Esophagus mucosa (tissue), 1 donor: ENCODE results near the gene MYBPH. TPM values are rescaled to one million over a fixed set of nuclear protein-coding genes. Genes with fewer than 3 reads are reported as not detected.
A peak's percentile ranks its signal among the peaks of the same experiment; 100 is the strongest.

Experiments
- ATAC-seq: fragments of 200-7000 bp; cut with Tn5 transposase; one replicate; pipeline ENCODE4 v1.9.1; 2020
- total RNA-seq: library from RNA; stranded (reverse); gene quantifications from one replicate; pipeline ENCODE4 v1.2.4, GENCODE V29; 2023
- donor health status: DM: yes; HTN: yes; CAD: no.

MYBPH gene
- total RNA-seq, 1 donor from 2014 or later: not detected

- ATAC-seq: no peak
These were observed 10.4 kb downstream of the MYBPH start for GRCh38 chr1:203165101-203165799.

- no peak for ATAC-seq
These were observed 11.6 kb downstream of the MYBPH start for GRCh38 chr1:203163891-203164635.

GRCh38 chr1:203162403-203162802, 13.2 kb downstream of the MYBPH start:
- ATAC-seq: no peak

- no peak for ATAC-seq
These were observed 13.9 kb downstream of the MYBPH start for GRCh38 chr1:203161703-203162102.

GRCh38 chr1:203161175-203161574, 14.5 kb downstream of the MYBPH start:
- ATAC-seq: no peak

DNA sequence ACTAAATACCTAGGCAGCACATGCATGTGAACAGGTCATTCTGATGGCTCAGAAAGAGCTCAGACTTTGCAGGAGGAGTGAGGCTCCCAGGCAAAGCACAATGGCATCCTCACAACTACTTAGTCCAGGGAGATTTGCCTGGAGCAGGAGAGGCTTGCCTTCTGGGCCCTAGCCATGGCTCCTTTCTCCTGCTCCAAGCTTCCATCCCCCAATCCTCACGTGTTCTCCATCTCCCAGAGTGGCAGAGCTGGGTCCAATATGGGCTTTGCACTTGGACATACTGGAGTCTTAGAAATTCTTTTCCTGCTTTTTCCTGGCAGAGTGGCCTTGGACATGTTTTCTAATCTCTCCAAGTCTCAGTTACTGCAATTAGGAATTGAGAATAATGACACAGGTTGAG, 15.8 kb downstream of the MYBPH start:
- ATAC-seq: no peak

DNA sequence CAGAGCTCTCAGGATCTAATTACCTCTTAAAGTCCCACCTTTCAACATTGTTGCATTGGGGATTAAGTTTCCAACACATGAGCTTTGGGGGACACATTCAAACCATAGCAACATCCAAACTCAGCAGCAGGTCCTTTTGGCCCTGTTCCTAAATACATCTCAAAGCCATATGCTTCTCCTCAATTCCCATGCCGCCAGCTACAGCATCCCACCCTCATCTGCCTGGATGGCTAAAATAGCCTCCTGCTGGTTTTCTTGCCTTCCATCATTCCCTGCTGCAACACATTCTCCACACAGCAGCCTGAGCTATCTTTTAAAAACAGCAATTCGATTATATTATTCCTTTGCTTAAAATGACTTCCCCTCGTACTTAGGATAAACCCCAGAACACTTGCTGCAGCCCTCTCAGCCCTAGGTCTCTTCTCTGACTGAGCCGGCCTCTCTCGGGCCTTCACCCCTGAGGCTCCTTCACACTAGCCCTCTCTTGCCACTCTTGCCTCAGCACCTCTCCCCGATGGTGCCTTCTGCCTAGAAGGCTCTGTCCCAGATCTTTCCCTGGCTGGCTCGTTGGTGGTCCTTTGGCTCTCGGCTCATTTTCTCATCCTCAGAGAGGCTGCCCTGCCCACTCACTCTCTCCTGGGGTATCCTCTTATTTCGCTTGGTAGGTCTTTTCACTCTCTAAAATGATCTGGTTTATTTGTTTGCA, 16.5 kb downstream of the MYBPH start:
- no peak for ATAC-seq

- no peak for ATAC-seq
These were observed 17.2 kb downstream of the MYBPH start for GRCh38 chr1:203158423-203158822.

DNA sequence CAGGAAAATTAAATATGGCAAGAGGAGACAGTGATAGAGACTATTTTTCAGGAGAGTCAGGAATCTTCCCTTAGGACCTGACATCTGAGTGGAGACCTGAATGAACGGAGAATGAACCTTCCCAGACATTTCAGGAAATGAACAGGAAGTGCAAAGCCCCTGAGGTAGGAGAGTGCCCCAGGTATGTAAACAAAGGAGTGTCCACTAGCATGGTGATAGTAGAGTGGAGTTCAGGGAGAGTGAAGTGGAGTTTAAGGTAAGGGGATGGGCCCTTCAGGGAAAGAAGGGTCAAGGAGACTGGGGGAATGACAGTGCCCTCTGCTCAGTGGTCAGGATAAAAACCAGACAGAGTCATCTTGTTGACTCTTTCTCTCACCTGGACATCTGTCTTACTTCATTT, 19.3 kb downstream of the MYBPH start:
- no peak for ATAC-seq

DNA sequence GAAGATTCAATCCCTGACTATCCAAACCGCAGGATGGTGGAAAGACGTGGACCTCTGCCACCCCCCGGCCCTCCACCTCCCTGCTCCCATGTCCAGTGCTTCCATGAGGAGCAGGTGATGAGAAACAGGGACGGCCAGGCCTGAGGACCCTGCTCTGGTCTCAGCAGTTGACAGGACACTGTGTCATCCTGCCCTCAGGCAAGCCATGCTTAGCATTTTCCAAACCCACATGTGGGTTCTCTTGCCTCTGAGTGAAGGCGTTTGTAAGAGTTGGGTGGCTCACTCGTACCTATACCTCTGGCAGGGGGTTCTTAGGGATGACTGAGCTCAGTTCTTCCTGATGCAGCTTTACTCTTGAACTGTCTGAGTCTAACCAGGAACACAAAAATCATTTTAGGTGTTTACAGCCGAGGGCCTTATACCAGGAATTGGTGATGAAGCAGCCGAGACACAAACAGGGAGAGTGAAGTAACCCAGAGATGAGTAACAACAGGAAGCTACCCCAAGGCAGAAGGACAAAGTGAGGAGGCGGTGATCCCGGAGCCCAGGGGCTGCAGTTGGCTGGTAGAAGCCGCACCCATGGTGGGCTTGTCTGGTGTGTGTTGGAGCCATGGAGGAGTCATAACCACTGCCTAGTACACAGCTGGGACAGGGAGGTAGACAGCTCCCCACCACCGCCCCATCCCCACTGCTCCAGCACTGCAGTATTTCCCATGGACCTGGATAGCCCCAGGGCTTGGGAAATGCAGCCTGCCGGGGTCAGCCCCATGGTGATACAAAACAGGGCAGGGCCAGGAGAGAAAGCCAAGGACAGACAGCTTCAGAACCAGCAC, 21.4 kb downstream of the MYBPH start:
- ATAC-seq: peak; percentile 81

- ATAC-seq: no peak
These were observed 22.3 kb downstream of the MYBPH start for GRCh38 chr1:203153051-203153988.

- ATAC-seq: no peak
These were observed 23.2 kb downstream of the MYBPH start for GRCh38 chr1:203152158-203153034.

DNA sequence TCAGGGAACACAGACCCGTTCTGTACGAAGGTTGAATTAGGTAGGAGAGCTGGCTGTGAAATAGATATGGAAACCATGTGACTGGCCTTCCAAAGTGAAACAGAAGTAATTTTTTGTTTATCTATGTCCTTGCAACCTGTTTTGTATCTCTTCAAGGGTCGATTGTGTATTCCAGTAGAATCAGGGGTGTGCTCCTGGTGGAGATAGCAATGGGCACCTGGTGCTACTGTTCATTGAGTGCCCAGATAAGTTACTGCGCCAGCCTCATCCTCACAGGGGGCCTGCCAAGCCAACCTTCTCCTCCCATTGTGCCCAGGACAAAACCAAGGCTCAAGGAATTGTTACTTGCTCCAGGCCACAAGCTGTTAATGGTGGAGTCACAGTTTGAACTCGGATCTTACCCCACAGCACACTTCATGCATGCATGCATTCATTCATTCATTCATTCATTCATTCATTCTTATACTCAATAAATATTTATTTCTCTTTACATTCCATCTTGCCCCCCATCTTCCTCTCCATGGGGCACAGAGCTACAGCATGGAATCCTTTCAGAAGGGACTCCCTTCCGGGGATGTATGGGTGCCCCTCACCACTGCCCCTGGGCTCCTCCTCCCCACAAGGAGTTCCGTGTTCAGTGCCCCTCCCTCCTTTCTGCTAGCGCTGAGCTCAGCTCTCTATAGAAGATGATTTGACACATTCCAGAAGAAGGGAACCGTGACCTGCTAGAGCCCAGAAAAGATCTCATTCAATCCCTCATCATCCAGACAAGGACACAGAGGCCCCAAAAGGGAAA, 24.1 kb downstream of the MYBPH start:
- no peak for ATAC-seq

GRCh38 chr1:203150511-203151297, 24.9 kb downstream of the MYBPH start:
- no peak for ATAC-seq

GRCh38 chr1:203149188-203149840, 26.3 kb downstream of the MYBPH start:
- ATAC-seq: no peak

DNA sequence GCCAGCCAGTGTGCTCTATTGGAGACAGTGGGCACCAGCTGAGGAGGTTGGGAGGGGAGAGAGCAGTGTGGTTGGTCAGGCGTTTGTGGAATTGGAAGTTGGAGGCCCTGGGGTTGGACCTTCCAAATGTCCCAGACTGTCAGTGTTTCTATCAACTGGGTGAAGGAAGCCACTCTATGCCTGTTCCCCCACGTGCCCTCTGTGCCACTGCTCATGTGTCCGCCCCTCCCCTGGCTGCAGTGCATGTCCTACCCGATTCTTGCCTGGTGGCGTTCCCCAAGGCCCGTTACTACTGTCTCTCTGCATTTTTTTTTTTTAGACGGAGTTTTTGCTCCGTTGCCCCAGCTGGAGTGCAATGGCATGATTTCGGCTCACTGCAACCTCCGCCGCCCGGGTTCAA, 27.0 kb downstream of the MYBPH start:
- no peak for ATAC-seq

DNA sequence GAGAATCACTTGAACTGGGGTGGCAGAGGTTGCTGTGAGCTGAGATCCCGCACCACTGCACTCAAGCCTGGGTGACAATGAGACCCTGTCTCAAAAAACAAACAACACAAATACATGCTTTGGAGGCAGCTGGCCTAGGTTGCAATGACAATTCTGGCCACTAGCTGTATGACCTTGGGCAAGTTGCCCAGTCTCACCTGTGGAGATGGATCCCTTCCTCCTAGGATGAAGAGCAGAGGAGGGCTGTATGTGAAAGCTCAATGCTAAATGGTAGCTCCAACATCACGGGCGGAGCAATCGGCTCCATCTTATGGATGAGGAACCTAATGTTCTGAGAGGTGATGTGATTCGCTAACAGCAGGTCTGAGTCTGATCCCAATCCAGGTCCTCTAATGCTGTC, 27.5 kb downstream of the MYBPH start:
- peak; percentile 47 for ATAC-seq

- ATAC-seq: no peak
These were observed 28.2 kb downstream of the MYBPH start for GRCh38 chr1:203147376-203147775.
